LNCAP (cell line): ENCODE results near the gene HNRNPUL1.

ENCODE experiments used
- TF ChIP-seq, protein P1 (sequence below): fragments of 450-650 bp; IDR thresholded peaks from 2 replicates; pipeline ENCODE4 v1.5.1; 2017; ENCODE audit warnings: mild to moderate bottlenecking

The HNRNPUL1 gene

DNA sequence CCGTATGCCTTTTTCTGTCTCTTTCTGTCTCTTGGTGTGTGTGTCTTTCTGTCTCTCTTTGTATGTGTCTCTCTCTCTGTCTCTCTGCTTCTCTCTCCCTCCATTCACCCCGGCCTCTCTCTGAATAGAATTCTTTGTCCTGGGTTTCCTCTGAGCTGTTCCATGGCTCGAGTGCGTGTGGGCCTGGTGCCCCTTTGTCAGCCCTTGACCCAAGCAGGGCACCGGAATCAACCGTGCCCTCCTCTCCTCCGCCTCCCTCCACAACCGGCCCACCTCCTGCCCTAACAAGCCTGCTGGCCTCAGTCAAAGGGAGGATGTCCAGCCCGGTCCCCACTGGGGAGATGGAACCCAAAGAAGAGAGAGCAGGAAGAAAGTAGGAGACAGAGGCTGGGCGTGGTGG, 41.9 kb upstream of the HNRNPUL1 start:
- TF ChIP-seq, protein P1, sequence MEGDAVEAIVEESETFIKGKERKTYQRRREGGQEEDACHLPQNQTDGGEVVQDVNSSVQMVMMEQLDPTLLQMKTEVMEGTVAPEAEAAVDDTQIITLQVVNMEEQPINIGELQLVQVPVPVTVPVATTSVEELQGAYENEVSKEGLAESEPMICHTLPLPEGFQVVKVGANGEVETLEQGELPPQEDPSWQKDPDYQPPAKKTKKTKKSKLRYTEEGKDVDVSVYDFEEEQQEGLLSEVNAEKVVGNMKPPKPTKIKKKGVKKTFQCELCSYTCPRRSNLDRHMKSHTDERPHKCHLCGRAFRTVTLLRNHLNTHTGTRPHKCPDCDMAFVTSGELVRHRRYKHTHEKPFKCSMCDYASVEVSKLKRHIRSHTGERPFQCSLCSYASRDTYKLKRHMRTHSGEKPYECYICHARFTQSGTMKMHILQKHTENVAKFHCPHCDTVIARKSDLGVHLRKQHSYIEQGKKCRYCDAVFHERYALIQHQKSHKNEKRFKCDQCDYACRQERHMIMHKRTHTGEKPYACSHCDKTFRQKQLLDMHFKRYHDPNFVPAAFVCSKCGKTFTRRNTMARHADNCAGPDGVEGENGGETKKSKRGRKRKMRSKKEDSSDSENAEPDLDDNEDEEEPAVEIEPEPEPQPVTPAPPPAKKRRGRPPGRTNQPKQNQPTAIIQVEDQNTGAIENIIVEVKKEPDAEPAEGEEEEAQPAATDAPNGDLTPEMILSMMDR = no peak

GRCh38 chr19:41223431-41224234, 40.5 kb upstream of the HNRNPUL1 start:
- TF ChIP-seq, protein P1 = no peak

- TF ChIP-seq, protein P1 = no peak
Measured at GRCh38 chr19:41224632-41225031, 39.5 kb upstream of the HNRNPUL1 start.

DNA sequence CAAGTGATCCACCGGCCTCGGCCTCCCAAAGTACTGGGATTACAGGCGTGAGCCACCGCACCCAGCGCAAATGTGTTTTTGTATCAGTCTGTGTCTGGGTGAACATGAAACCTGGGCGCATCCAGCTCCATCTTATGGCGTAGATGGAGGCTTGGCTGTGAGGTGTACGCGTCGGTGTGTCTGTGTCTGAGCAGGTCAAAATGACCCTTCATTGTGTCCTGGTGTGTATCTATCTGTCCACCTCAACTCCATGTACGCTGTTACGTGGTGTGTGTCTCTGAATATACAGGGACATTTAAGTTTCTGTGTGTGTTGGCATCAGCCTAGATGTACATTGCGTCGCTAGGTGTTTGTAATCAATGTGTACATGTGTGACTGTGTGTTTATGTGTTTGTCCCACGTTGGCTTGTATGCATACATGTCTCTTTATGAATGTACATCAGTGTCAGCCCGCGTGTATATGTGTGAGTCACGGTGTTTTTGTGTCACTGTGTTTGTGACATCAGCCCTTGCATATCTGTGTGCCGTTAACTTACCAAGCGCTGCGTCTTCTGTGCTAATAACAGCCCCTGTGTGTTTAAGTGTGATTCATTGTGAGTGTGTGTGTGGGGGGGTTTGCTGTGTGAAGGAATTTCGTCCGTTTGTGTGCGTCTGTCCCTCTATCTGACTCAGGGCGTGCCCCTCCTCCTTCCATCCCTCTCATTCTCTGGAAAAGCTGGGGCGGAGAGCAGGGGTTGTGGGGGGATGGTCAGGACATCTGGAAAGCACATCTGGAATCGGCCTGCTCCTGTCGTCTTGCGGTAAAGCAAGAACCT, 38.7 kb upstream of the HNRNPUL1 start:
- TF ChIP-seq, protein P1 = no peak

GRCh38 chr19:41226053-41226873, 37.9 kb upstream of the HNRNPUL1 start:
- TF ChIP-seq, protein P1 = no peak

GRCh38 chr19:41226874-41227390, 37.2 kb upstream of the HNRNPUL1 start:
- TF ChIP-seq, protein P1 = no peak

- TF ChIP-seq, protein P1 = no peak
Measured at GRCh38 chr19:41228486-41228885, 35.7 kb upstream of the HNRNPUL1 start.
